Caki2 (cell line): ENCODE measurements around the gene ASTN2. TPM values are rescaled to one million over a fixed set of nuclear protein-coding genes. Genes with fewer than 3 reads are reported as not detected.

Source experiments
- DNase-seq: peaks from one replicate; pipeline ENCODE4 v3.0.0-alpha.2; 2015; ENCODE audit warnings: low read depth
- in situ Hi-C: cut with HindIII; loops from 2 replicates; pipeline ENCODE4 v1.10.0; 2016; ENCODE audit warnings: low sequenced_read_pairs, low pct_unique_long_range_greater_than_20kb, mixed read lengths
- total RNA-seq: library from RNA; depleted of rRNA; stranded (reverse); fragments of >200 nt; shearing (Covaris generic); gene quantifications from 2 replicates; pipeline ENCODE4 v1.2.3, GENCODE V29; 2014; ENCODE audit warnings: low replicate concordance

ASTN2 gene
- total RNA-seq, 1 experiment from 2014 or later: 25.1 TPM

GRCh38 chr9:117156771-117157535, 257.9 kb downstream of the ASTN2 start:
- in situ Hi-C loops: no loop called here
- DNase-seq: no peak

- in situ Hi-C loops: no loop called here
Observed at GRCh38 chr9:117156144-117156688, 258.6 kb downstream of the ASTN2 start.

GRCh38 chr9:117153021-117153420, 261.8 kb downstream of the ASTN2 start:
- DNase-seq: peak; percentile 4
- in situ Hi-C loops: no loop called here

More at GRCh38 chr9:117156144-117156688, 258.6 kb downstream of the ASTN2 start:
- DNase-seq: no peak

- in situ Hi-C loops: no loop called here
- no peak for DNase-seq
Observed at GRCh38 chr9:117151716-117152115, 263.1 kb downstream of the ASTN2 start.

- DNase-seq: no peak
- in situ Hi-C loops: no loop called here
Observed at GRCh38 chr9:117149996-117150395, 264.9 kb downstream of the ASTN2 start.

GRCh38 chr9:117145811-117146490, 268.9 kb downstream of the ASTN2 start:
- DNase-seq: no peak
- in situ Hi-C loops: no loop called here

- in situ Hi-C loops: no loop called here
- no peak for DNase-seq
Observed at GRCh38 chr9:117145081-117145480, 269.8 kb downstream of the ASTN2 start.

- in situ Hi-C loops: no loop called here
- DNase-seq: no peak
Observed at GRCh38 chr9:117138231-117138630, 276.6 kb downstream of the ASTN2 start.

GRCh38 chr9:117136461-117136860, 278.4 kb downstream of the ASTN2 start:
- in situ Hi-C loops: no loop called here
- no peak for DNase-seq

- in situ Hi-C loops: no loop called here
- DNase-seq: no peak
Observed at GRCh38 chr9:117135501-117136098, 279.3 kb downstream of the ASTN2 start.

GRCh38 chr9:117134826-117135500, 279.9 kb downstream of the ASTN2 start:
- in situ Hi-C loops: no loop called here

GRCh38 chr9:117126871-117127270, 288.0 kb downstream of the ASTN2 start:
- DNase-seq: no peak
- in situ Hi-C loops: no loop called here

More at GRCh38 chr9:117134826-117135500, 279.9 kb downstream of the ASTN2 start:
- DNase-seq: no peak

- no peak for DNase-seq
- in situ Hi-C loops: no loop called here
Observed at GRCh38 chr9:117125531-117125930, 289.3 kb downstream of the ASTN2 start.

- no peak for DNase-seq
- in situ Hi-C loops: no loop called here
Observed at GRCh38 chr9:117123729-117124128, 291.1 kb downstream of the ASTN2 start.

- in situ Hi-C loops: no loop called here
- DNase-seq: no peak
Observed at GRCh38 chr9:117122953-117123352, 291.9 kb downstream of the ASTN2 start.

- DNase-seq: no peak
- in situ Hi-C loops: no loop called here
Observed at GRCh38 chr9:117122102-117122501, 292.8 kb downstream of the ASTN2 start.

GRCh38 chr9:117121316-117121715, 293.5 kb downstream of the ASTN2 start:
- in situ Hi-C loops: no loop called here
- DNase-seq: no peak

- in situ Hi-C loops: no loop called here
Observed at GRCh38 chr9:117120061-117120460, 294.8 kb downstream of the ASTN2 start.

More at GRCh38 chr9:117120061-117120460, 294.8 kb downstream of the ASTN2 start:
- peak; percentile 8 for DNase-seq
